ENCODE measurements around the gene TNNC2. TPM values are rescaled to one million over a fixed set of nuclear protein-coding genes. Genes with fewer than 3 reads are reported as not detected.

TNNC2 gene
- total and polyA plus RNA-seq, 2 experiments from 2014 or later: 0.59 to 32.5 TPM

DNA sequence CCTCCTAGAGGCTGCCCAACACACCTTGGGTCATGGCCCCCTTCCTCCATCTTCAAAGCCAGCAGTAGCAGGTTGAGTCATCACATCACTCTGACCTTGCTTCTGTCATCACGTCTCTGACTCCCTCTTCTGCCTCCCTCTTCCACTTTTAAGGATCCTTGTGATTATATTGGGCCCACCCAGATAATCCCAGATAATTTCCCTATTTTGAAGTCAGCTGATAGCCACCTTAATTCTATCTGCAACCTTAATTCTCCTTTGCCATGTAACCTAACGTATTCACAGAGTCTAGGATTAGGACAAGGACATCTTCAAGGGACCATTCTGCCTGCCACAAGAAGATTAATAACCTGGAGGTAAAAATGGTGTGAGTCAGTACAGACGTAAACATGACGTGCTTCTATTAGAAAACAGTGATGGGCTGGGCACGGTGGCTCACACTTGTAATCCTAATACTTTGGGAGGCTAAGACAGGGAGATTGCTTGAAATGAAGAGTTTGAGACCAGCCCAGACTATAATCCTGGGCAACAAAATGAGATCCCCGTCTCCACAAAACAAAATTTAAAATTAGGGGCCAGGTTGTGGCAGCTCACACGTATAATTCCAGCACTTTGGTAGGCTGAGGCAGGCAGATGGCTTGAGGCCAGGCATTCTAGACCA is 33.6 kb upstream of the TNNC2 start:
- DNase-seq (ENCODE audit: low spot score): no peak
- TF ChIP-seq STAT1 (IDR thresholded peaks at IDR 0.05; ENCODE audit: unreplicated experiment): no peak
- TF ChIP-seq, protein P1, sequence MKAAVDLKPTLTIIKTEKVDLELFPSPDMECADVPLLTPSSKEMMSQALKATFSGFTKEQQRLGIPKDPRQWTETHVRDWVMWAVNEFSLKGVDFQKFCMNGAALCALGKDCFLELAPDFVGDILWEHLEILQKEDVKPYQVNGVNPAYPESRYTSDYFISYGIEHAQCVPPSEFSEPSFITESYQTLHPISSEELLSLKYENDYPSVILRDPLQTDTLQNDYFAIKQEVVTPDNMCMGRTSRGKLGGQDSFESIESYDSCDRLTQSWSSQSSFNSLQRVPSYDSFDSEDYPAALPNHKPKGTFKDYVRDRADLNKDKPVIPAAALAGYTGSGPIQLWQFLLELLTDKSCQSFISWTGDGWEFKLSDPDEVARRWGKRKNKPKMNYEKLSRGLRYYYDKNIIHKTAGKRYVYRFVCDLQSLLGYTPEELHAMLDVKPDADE (IDR thresholded peaks at IDR 0.05): no peak
- TF ChIP-seq EZH2 (IDR thresholded peaks at IDR 0.05; ENCODE audit: low read depth, unreplicated experiment): no peak
- TF ChIP-seq, protein P2, sequence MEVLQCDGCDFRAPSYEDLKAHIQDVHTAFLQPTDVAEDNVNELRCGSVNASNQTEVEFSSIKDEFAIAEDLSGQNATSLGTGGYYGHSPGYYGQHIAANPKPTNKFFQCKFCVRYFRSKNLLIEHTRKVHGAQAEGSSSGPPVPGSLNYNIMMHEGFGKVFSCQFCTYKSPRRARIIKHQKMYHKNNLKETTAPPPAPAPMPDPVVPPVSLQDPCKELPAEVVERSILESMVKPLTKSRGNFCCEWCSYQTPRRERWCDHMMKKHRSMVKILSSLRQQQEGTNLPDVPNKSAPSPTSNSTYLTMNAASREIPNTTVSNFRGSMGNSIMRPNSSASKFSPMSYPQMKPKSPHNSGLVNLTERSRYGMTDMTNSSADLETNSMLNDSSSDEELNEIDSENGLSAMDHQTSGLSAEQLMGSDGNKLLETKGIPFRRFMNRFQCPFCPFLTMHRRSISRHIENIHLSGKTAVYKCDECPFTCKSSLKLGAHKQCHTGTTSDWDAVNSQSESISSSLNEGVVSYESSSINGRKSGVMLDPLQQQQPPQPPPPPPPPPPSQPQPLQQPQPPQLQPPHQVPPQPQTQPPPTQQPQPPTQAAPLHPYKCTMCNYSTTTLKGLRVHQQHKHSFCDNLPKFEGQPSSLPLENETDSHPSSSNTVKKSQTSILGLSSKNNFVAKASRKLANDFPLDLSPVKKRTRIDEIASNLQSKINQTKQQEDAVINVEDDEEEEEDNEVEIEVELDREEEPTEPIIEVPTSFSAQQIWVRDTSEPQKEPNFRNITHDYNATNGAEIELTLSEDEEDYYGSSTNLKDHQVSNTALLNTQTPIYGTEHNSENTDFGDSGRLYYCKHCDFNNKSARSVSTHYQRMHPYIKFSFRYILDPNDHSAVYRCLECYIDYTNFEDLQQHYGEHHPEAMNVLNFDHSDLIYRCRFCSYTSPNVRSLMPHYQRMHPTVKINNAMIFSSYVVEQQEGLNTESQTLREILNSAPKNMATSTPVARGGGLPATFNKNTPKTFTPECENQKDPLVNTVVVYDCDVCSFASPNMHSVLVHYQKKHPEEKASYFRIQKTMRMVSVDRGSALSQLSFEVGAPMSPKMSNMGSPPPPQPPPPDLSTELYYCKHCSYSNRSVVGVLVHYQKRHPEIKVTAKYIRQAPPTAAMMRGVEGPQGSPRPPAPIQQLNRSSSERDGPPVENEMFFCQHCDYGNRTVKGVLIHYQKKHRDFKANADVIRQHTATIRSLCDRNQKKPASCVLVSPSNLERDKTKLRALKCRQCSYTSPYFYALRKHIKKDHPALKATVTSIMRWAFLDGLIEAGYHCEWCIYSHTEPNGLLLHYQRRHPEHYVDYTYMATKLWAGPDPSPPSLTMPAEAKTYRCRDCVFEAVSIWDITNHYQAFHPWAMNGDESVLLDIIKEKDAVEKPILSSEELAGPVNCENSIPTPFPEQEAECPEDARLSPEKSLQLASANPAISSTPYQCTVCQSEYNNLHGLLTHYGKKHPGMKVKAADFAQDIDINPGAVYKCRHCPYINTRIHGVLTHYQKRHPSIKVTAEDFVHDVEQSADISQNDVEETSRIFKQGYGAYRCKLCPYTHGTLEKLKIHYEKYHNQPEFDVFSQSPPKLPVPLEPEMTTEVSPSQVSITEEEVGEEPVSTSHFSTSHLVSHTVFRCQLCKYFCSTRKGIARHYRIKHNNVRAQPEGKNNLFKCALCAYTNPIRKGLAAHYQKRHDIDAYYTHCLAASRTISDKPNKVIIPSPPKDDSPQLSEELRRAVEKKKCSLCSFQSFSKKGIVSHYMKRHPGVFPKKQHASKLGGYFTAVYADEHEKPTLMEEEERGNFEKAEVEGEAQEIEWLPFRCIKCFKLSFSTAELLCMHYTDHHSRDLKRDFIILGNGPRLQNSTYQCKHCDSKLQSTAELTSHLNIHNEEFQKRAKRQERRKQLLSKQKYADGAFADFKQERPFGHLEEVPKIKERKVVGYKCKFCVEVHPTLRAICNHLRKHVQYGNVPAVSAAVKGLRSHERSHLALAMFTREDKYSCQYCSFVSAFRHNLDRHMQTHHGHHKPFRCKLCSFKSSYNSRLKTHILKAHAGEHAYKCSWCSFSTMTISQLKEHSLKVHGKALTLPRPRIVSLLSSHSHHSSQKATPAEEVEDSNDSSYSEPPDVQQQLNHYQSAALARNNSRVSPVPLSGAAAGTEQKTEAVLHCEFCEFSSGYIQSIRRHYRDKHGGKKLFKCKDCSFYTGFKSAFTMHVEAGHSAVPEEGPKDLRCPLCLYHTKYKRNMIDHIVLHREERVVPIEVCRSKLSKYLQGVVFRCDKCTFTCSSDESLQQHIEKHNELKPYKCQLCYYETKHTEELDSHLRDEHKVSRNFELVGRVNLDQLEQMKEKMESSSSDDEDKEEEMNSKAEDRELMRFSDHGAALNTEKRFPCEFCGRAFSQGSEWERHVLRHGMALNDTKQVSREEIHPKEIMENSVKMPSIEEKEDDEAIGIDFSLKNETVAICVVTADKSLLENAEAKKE (CRISPR knock-in tag; IDR thresholded peaks at IDR 0.05): no peak
- TF ChIP-seq CREB1 (CRISPR knock-in tag; IDR thresholded peaks at IDR 0.05; ENCODE audit: low read depth): no peak
- no peak for TF ChIP-seq JUNB (IDR thresholded peaks at IDR 0.05; ENCODE audit: unreplicated experiment)
- peaks cover 28% of the 10 kb centered on the region for H3K4me1 Mint-ChIP-seq
- no peak overlapping the region for H3K4me3 Mint-ChIP-seq
- H3K36me3 Mint-ChIP-seq (ENCODE audit: low read depth): peaks cover 3% of the 10 kb centered on the region; the same call in 2 of the 3 replicates
- Histone ChIP-seq H3F3A (replicated peaks; ENCODE audit: low read depth) (no peaks in the 10 kb centered on the region), H3K36me3 (ENCODE audit: insufficient read depth) (0 out of 2 replicates have a peak, but pooled peaks cover 3% of the 10 kb centered on the region), H3K27ac (ENCODE audit: low read depth) (no peak overlapping the region), H3K4me3 (no peak overlapping the region), H3K79me2 (replicated peaks; ENCODE audit: insufficient read depth) (peaks cover 19% of the 10 kb centered on the region), H4K20me1 (replicated peaks; ENCODE audit: insufficient read depth) (no peaks in the 10 kb centered on the region), H3K9me2 (ENCODE audit: insufficient read depth) (no peaks in the 10 kb centered on the region), H3K27me3 (ENCODE audit: insufficient read depth) (no peaks in the 10 kb centered on the region), H3K4me1 (ENCODE audit: insufficient read depth) (peaks cover 26% of the 10 kb centered on the region), H3K4me2 (no peak overlapping the region), H2AFZ (no peak overlapping the region)
- no peak for ATAC-seq
- no peaks in the 10 kb centered on the region for H3K9me3 Mint-ChIP-seq
- no peak overlapping the region for H3K27ac Mint-ChIP-seq
- peaks cover 3% of the 10 kb centered on the region for H3K27me3 Mint-ChIP-seq (ENCODE audit: insufficient read depth, low read depth, poor library complexity)

Measured in GM23338 (cell line).